ENCODE measurements around the gene PBRM1.

Gene PBRM1

GRCh38 chr3:52563984-52564383 lies 121.7 kb downstream of the PBRM1 start:
- DNase-seq, result no peak

GRCh38 chr3:52561028-52561747 lies 124.5 kb downstream of the PBRM1 start:
- no peak for DNase-seq

GRCh38 chr3:52558436-52558835 lies 127.3 kb downstream of the PBRM1 start:
- DNase-seq, result no peak

DNA sequence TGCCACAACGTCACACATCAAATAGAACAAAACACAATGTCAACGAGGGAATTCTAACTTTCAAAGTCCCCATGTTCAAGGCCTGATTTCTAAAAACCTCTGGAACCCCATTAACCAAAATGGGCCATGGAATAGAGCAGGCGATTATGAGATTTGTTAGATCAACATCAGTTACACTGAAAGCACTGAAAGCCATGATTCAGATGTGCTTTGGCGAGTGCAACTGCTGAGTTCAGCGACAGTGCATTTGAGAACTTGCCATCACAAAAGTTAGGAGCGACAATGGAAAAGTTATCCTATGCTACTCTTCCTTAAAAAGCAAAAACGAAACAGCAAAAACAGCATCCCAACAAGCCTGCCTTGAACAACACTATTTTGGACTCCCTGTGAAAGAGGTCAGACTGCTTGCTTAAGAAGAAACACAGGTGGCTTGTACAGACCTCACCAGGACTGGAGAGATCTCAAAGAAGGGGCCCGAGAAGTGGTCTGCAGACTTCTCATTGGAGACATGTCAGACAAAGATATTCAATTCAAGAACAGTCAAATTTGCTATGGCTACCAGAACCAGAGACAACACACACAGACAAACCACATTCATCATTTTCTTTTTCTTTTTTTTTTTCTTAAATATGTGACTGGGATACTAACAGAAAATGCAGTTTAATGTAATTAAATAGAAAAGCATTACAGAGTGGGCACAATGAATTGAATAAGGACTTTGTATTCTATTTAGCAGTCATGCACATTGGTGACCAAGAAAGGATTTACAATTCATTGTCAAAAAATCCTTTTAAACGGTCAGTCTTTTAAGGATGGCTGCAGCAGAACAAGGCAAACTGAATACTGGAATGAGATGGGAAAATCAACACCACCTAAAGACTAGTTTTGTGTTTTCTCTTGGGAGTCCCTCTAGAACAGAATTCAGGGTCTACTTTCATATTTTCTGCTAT lies 128.4 kb downstream of the PBRM1 start:
- DNase-seq, result no peak

- no peak for DNase-seq
These were observed 130.7 kb downstream of the PBRM1 start for GRCh38 chr3:52555056-52555455.

GRCh38 chr3:52554026-52554755 lies 131.5 kb downstream of the PBRM1 start:
- DNase-seq, result no peak

DNA sequence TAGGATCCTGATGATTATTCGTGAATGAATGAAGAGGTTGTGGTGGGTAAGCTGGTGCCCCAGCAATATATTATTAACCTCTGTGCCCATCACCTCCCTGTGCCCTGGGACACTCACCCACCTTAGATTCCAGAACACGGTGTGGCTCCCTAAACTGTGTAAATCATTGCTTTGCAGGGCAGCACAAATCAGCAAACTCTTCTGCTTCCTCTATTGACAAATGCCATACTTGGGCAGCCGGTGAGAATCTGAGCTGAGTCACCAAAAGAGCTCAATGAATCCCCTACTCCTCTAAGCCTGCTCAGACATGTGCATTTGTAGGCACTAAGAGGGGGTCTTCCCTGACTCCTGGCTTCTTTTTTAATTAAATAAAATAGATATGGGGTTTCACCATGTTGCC lies 133.6 kb downstream of the PBRM1 start:
- no peak for DNase-seq

DNA sequence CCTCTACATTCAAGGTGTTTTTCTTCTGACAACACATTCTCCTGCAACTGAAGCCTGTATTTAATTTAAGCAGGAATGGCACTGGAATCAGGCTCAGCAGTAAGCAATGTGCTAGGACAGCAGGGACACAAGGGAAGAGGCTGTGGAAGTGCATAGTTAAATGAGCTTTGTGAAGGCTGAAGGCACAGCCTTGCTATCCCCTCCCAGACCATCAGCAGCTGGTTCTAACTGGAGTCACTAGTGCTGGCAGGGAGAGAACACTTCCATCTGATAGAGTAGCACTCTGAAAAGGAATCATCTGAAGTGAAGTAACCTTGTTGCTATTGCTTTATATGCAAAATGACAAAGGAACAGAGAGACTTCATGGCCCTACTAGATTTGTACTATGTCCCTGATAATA lies 134.6 kb downstream of the PBRM1 start:
- DNase-seq, result no peak

- DNase-seq, result no peak
These were observed 138.6 kb downstream of the PBRM1 start for GRCh38 chr3:52547143-52547542.

DNA sequence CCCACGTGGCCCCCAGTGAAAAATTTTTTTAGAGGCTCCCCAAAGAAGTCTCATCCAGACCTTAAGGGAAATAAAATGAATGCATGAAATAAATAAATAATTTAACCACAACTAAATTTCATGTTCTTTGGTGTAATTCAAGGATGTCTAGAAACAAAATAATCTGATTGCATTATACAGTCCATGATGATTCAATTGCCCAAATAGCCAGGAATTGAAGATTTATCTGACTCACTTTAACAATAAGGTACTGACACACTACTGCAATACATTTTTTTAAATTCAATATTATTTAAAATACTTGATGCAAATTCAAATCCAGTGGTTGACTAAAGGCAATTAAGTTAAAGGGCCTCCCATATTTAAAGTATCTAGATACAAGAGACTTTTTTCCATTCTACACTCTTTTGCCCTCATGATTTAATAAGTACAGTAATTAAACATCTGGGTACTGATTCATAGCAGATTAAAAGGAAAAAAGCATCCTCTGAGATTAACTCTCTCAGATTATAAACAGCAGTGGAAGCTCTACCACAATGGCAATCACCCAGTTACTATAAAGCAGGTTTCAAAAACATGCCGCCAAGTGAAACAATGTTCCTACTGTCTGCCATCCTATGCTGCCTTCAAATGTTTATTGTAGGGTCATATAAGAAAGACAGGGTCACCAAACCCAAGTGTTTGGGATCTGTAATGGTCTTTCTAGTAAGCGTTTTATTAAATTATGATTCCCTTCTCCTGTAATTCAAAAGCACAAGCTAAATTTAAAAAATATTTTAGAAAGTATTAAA lies 139.4 kb downstream of the PBRM1 start:
- no peak for DNase-seq

GRCh38 chr3:52544937-52545336 lies 140.8 kb downstream of the PBRM1 start:
- no peak for DNase-seq

DNA sequence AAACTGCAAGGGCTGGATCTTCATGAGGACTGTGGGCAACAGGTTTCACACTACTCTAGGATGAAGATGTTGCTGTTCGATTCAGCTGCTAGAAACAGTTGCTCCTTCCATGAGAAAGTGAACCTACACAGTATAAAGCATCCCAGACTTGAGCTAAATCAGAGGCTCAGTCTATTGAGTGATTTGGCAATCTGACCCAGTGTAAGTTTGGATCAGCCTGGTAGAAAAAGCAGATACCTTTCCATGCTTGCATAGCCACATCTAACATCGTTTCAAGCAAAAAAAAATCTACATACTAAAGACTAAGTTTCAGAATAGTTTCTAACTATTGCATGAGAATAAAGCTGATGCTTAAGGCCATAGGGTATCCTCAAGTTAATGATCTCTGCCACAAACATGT lies 144.7 kb downstream of the PBRM1 start:
- DNase-seq, result no peak

DNA sequence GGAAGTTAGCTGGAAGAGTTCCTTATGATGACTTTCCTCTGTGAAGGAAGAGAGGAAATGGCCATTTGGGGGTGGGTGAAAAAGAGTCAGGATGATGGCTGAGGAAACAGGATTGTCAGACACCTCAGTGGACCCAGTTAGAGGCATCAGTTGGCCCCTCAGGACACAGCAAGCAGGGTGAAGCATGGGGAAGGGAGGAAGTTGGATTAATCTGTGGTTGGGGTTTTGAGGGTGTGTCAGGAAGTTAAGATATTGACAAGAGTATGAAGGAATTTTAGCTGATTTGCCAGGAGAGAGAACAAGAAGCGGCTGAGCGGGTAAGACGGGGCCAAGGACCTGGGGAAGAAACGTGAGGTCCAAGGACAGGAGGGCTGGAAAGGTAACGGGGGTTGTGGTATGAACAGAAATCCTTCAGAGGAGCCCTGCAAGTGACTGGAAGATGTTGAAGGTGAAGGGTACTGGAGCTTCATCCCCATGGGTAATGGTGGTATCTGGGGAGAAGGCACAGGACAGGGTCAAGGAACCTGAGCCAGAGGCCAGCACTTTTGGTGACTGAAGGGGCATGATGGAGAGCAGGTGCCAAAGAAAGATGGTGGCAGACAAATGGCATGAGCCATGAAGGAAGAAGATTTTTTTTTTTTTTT lies 146.6 kb downstream of the PBRM1 start:
- peak; percentile 38 for DNase-seq

DNA sequence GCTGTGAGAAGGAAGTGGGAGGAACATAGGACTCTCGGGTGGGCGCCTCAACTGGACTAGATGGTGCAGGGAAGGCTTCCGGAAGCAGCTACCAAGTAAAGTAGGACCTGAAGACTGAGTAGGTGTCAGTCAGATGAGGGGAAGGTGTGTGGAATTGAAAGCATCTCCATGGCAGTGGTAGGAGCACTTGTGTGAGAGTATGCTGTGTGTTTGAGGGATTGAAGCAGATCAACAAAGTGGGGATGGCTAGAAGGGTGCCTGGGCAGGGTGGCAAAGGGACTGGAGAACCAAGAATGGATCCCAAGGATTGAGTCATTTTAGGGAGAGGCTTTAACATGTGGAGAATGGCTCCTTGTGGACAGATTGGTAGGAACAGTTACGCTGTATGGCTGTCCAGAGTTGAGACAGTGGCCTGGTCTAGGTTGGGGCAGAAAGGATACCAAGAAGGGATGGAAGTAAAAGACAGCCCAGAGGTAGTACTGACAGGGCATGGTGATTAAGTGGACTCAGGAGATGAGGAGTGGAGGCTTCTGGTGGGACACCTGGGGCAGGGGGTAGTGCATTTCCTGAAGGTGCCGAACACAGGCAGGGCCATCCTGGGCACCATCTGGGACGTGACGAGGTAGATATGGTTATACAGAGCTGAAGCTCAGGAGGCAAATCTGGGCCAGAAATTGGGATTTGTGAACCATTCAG lies 147.8 kb downstream of the PBRM1 start:
- peak; percentile 44 for DNase-seq

GRCh38 chr3:52537165-52537620 lies 148.5 kb downstream of the PBRM1 start:
- DNase-seq, result no peak

DNA sequence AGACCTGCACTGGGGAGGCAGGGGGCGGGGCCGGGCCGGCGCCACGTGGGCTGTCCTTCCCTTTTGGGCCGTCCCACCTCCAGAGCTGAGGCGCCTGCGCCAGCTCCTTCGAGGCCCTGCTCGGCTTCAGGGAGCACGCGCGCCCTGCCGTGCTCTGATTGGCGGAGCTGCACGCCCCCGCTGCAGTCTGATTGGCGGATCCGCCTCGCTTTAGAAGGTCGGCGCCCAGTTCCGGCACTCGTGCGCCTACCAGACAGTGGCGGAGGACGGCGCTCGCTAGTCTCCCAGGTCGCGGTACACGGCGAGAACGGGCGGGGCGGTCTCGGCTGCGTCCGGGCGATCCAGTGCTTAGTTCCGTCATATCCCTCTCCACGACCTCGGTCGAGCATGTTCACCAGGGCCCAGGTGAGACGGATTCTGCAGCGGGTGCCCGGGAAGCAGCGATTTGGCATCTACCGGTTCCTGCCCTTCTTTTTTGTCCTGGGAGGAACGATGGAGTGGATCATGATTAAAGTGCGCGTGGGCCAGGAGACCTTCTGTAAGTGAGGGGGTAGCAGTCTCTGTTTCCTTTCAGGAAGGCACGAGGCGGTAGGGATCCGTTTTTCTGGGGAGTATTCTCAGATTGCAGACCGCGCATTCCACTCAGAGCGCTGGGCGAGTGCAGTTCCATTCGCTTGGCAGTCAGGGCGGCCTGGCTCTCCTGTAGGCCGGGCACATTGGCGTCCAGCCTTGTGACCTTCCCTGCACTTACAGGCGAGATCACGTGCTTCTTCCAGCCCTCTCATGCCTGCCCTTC lies 149.1 kb downstream of the PBRM1 start, which contains the start of gene UQCC5:
TSS of gene UQCC5 (plus strand) at position 237 of the 796 bp plus-strand sequence. CDS start at position 388, 151 bp downstream.
- DNase-seq, result peak; percentile 97

DNA sequence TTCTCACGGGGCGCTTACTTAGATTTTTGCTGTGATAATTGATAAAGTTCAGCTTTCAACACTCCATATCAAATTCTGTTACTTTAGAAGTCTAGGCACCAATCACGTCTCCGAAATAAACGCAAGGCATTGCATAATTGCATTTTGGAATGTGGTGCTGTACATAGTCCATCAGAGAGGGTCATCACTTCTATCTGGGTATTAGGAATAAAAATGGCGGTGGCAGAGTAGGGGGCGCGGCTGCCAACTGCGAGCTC lies 149.7 kb downstream of the PBRM1 start:
- no peak for DNase-seq

DNA sequence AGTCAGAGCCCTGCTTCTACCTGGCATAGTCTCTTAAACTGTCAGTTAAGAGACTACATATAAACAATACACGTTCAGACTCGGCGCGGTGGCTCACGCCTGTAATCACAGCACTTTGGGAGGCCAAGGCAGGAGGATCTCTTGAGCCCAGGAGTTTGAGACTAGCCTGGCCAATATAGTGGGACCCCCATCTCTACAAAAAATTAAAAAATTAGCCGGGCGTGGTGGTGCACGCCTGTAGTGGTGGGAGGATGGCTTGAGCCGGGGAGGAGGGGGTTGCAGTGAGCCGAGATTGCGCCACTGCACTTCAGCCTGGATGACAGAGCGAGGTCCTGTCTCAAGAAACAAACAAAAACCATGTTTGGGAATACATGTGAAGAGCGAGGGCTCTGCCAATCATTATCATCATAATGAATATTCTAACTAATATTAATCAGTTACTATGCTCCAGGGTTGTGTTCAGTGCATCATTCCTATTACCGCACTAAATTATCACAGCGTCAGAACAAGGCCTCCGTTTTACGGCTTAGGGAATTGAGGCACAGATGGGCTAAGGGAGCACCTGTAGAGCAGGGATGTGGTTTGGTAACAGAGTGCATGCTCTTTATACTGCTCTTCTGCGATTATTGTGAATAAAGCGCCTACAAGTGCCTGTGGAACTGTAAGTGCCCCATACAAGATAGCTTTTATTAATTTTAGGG lies 150.2 kb downstream of the PBRM1 start:
- no peak for DNase-seq

GRCh38 chr3:52534281-52535183 lies 151.2 kb downstream of the PBRM1 start:
- peak; percentile 56 for DNase-seq
